Progenitor cell of endocrine pancreas (in vitro differentiated cells): ENCODE results near the gene PGR. TPM values are rescaled to one million over a fixed set of nuclear protein-coding genes. Genes with fewer than 3 reads are reported as not detected.

Source experiments
- DNase-seq: peaks from one replicate; pipeline ENCODE4 v3.0.0; 2021; ENCODE audit warnings: low spot score; ENCODE audit not compliant: unreplicated experiment
- H3K27ac Mint-ChIP-seq: 2 replicates; pipeline ENCODE4 v1.8.0; 2021; ENCODE audit warnings: mild to moderate bottlenecking, moderate library complexity, mixed read lengths
- H3K27me3 Mint-ChIP-seq: 2 replicates; pipeline ENCODE4 v1.8.0; 2021; ENCODE audit warnings: mixed read lengths
- H3K36me3 Mint-ChIP-seq: 2 replicates; pipeline ENCODE4 v1.8.0; 2022; ENCODE audit warnings: mixed read lengths; ENCODE audit not compliant: insufficient read depth
- H3K4me1 Mint-ChIP-seq: 2 replicates; pipeline ENCODE4 v1.8.0; 2021; ENCODE audit warnings: low read depth, mixed read lengths
- H3K4me3 Mint-ChIP-seq: 2 replicates; pipeline ENCODE4 v1.8.0; 2021; ENCODE audit warnings: low read depth, mild to moderate bottlenecking, moderate library complexity, mixed read lengths
- H3K9me3 Mint-ChIP-seq: 2 replicates; pipeline ENCODE4 v1.8.0; 2021; ENCODE audit warnings: low read depth, mixed read lengths
- total RNA-seq: library from RNA; stranded (reverse); gene quantifications from 2 replicates; pipeline ENCODE4 v1.2.1, GENCODE V29; 2021
- TF ChIP-seq, protein P1 (sequence below): fragments of 200-600 bp; sonication (generic); IDR thresholded peaks from one replicate; pipeline ENCODE4 v1.5.0; 2021; ENCODE audit warnings: antibody characterized with exemption, mild to moderate bottlenecking; ENCODE audit not compliant: unreplicated experiment

Gene PGR
- total RNA-seq, 1 donor from 2014 or later, result not detected

- H3K27ac Mint-ChIP-seq, result no peak overlapping the region
- TF ChIP-seq, protein P1, sequence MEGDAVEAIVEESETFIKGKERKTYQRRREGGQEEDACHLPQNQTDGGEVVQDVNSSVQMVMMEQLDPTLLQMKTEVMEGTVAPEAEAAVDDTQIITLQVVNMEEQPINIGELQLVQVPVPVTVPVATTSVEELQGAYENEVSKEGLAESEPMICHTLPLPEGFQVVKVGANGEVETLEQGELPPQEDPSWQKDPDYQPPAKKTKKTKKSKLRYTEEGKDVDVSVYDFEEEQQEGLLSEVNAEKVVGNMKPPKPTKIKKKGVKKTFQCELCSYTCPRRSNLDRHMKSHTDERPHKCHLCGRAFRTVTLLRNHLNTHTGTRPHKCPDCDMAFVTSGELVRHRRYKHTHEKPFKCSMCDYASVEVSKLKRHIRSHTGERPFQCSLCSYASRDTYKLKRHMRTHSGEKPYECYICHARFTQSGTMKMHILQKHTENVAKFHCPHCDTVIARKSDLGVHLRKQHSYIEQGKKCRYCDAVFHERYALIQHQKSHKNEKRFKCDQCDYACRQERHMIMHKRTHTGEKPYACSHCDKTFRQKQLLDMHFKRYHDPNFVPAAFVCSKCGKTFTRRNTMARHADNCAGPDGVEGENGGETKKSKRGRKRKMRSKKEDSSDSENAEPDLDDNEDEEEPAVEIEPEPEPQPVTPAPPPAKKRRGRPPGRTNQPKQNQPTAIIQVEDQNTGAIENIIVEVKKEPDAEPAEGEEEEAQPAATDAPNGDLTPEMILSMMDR, result no peak
- H3K4me3 Mint-ChIP-seq, result no peak overlapping the region
- H3K4me1 Mint-ChIP-seq, result no peaks in the 10 kb centered on the region
- no peak for DNase-seq
- H3K9me3 Mint-ChIP-seq, result no peaks in the 10 kb centered on the region
- no peaks in the 10 kb centered on the region for H3K36me3 Mint-ChIP-seq
- H3K27me3 Mint-ChIP-seq, result no peaks in the 10 kb centered on the region
Observed at GRCh38 chr11:101008961-101009689, 120.5 kb downstream of the PGR start.

GRCh38 chr11:101003468-101003867 lies 126.1 kb downstream of the PGR start:
- DNase-seq, result no peak
- TF ChIP-seq, protein P1, result no peak
- no peaks in the 10 kb centered on the region for H3K36me3 Mint-ChIP-seq
- no peaks in the 10 kb centered on the region for H3K4me1 Mint-ChIP-seq
- no peaks in the 10 kb centered on the region for H3K9me3 Mint-ChIP-seq
- H3K27ac Mint-ChIP-seq, result no peak overlapping the region
- no peaks in the 10 kb centered on the region for H3K27me3 Mint-ChIP-seq
- H3K4me3 Mint-ChIP-seq, result no peak overlapping the region

DNA sequence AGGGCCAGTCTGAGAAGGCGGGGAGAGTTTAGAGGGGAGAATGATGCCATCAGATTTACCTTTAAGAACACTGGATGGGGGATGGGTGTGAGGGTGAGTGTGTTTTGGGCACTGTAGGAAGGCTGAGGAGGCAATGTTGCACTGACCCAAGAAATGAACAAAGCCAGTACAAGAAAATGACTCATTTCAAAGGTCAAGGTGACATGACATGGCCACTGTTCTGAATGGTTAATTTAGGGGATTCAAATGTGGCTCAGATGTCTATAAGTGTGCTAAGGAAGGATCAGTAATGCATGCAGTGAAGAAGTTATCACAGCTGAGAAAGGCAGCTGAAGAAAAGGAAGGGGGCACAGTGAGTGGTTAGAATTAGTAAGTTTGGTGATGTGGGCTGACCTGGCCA lies 129.9 kb downstream of the PGR start:
- Mint-ChIP-seq H3K27me3 (no peaks in the 10 kb centered on the region), H3K36me3 (no peaks in the 10 kb centered on the region), H3K9me3 (no peaks in the 10 kb centered on the region), H3K4me1 (peaks cover 1% of the 10 kb centered on the region), H3K4me3 (no peak overlapping the region), H3K27ac (no peak overlapping the region)
- DNase-seq, result no peak
- TF ChIP-seq, protein P1, result no peak

DNA sequence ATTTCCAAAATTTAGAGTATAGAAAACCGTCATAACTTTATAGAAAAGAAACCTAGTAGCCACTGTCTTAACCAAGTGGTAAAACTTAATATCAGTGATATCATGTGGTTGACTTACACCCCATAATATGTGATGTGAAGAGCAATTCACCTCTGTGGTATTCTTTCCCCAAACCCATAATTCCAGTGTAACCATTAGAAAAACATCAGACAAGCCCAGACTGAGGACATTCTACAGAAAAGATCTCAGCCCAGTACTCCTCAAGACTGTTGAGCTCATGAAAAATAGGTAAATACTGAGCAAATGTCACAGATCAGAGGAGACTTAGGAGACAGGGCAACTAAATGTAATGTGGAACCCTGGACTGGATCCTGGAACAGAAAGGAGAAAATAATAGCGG lies 134.6 kb downstream of the PGR start:
- Mint-ChIP-seq H3K4me1 (peaks cover 1% of the 10 kb centered on the region), H3K9me3 (no peaks in the 10 kb centered on the region)

GRCh38 chr11:100991541-100991940 lies 138.1 kb downstream of the PGR start:
- Mint-ChIP-seq H3K27me3 (no peaks in the 10 kb centered on the region), H3K4me1 (peaks cover 1% of the 10 kb centered on the region), H3K27ac (no peak overlapping the region), H3K9me3 (no peaks in the 10 kb centered on the region), H3K4me3 (no peak overlapping the region), H3K36me3 (no peaks in the 10 kb centered on the region)
- DNase-seq, result no peak
- TF ChIP-seq, protein P1, result no peak

More for the DNA sequence above, 134.6 kb downstream of the PGR start:
- TF ChIP-seq, protein P1, result no peak
- Mint-ChIP-seq H3K27me3 (no peaks in the 10 kb centered on the region), H3K27ac (no peak overlapping the region), H3K4me3 (no peak overlapping the region), H3K36me3 (no peaks in the 10 kb centered on the region)
- no peak for DNase-seq
